Adrenal gland (tissue), 12 donors: Measurements from ENCODE around the gene CFAP73. TPM values are rescaled to one million over a fixed set of nuclear protein-coding genes. Genes with fewer than 3 reads are reported as not detected.

ENCODE experiments used
- DNase-seq, 7 donors: peaks; one replicate each; pipeline ENCODE4 v3.0.0-alpha.2; 2019 to 2020
- H3K27ac ChIP-seq, 5 donors: fragments of 200-600 bp; sonication (generic) in 4 of 5; 1 replicate in 3 of 5; 2 replicates in 2 of 5; pipeline versions ENCODE4 v1.5.1 to v1.8.0; 2016 to 2020; ENCODE audit warnings: mild to moderate bottlenecking in 1 of 5
- H3K27me3 ChIP-seq: fragments of 200-600 bp; 2 replicates; pipeline ENCODE4 v1.8.0; 2021
- H3K36me3 ChIP-seq, 2 donors: fragments of 200-600 bp; replicated peaks in 1 of 2; 1 replicate in 1 of 2; 2 replicates in 1 of 2; pipeline versions ENCODE4 v1.5.1 to v1.8.0; 2018 to 2022
- H3K4me1 ChIP-seq, 2 donors: fragments of 200-600 bp; replicated peaks in 1 of 2; 1 replicate in 1 of 2; 2 replicates in 1 of 2; pipeline versions ENCODE4 v1.5.1 to v1.8.0; 2018 to 2021
- H3K4me3 ChIP-seq, 4 donors: fragments of 200-600 bp; sonication (generic) in 3 of 4; one replicate each; pipeline ENCODE4 v1.5.1; 2016 to 2018
- H3K9me3 ChIP-seq, 3 donors: fragments of 200-600 bp; sonication (generic) in 1 of 3; replicated peaks in 1 of 3; 1 replicate in 2 of 3; 2 replicates in 1 of 3; pipeline versions ENCODE4 v1.5.1 to v1.8.0; 2016 to 2021
- POLR2A ChIP-seq, 2 donors: fragments of 450-650 bp; IDR thresholded peaks; one replicate each; pipeline ENCODE4 v1.6.1; 2017; ENCODE audit warnings: antibody characterized with exemption in 2 of 2, mild to moderate bottlenecking in 2 of 2, moderate library complexity in 1 of 2
- WGBS, 4 donors: extraction: QIAGEN DNeasy Blood & Tissue Kit in 2 of 4; methylation state at CpG; one replicate each; pipeline versions ENCODE4 v1.1.5 to v1.1.7; 2013 to 2017; 5-methylcytosine and 5-hydroxymethylcytosine counted together
- intact Hi-C, 2 donors: fragments of 100-400 bp; cut with DNase I; formaldehyde crosslinking; loops; one replicate each; pipeline versions ENCODE4 v1.14.1 to v1.15.0; 2022 to 2023
- polyA plus RNA-seq, 3 donors: library from polyadenylated mRNA; stranded (reverse); fragments of 200-250 nt in 2 of 3; fragments of 350-450 nt in 1 of 3; fragmentation: Illumina TruSeq in 1 of 3; extraction: RNeasy Lipid Tissue Mini Kit (QIAGEN cat#74804) in 1 of 3; gene quantifications; one replicate each; pipeline ENCODE4 v1.2.3, GENCODE V29; 2013 to 2014
- total RNA-seq, 9 donors: library from RNA; depleted of rRNA in 4 of 9; stranded (reverse); fragments of >200 nt in 4 of 9; fragments of 120-200 nt in 1 of 9; fragmentation: NEBNext Ultra II Directional in 1 of 9; extraction: Animal tissue kit (Norgen Biotek cat#: 25700) in 1 of 9; gene quantifications; one replicate each; pipeline versions ENCODE4 v1.1.0 to v1.2.4, GENCODE V29; 2013 to 2023
- TF ChIP-seq, protein P1 (sequence below), 6 experiments: fragments of 450-650 bp in 4 of 6; fragments of 200-600 bp in 2 of 6; sonication (generic) in 1 of 6; IDR thresholded peaks; 1 replicate in 5 of 6; 2 replicates in 1 of 6; pipeline versions ENCODE4 v1.5.1 to v1.8.0; 2016 to 2021; ENCODE audit warnings: antibody characterized with exemption in 6 of 6, mild to moderate bottlenecking in 2 of 6, moderate library complexity in 1 of 6
- donor health status: healthy with polysubstance abuse.
- donor health status: Bipolar disorder and iron deficiency.
- donor health status: DM: yes; HTN: yes; CAD: no.
- donor health status: DM: no; HTN: no; CAD: no.
- donor health status: DM: no; HTN: no; CAD: no.
- donor health status: DM: yes; HTN: yes; CAD: no.

Gene CFAP73
- total and polyA plus RNA-seq, 12 donors: 0.14 to 0.57 (median 0.24) TPM; not detected in 7

DNA sequence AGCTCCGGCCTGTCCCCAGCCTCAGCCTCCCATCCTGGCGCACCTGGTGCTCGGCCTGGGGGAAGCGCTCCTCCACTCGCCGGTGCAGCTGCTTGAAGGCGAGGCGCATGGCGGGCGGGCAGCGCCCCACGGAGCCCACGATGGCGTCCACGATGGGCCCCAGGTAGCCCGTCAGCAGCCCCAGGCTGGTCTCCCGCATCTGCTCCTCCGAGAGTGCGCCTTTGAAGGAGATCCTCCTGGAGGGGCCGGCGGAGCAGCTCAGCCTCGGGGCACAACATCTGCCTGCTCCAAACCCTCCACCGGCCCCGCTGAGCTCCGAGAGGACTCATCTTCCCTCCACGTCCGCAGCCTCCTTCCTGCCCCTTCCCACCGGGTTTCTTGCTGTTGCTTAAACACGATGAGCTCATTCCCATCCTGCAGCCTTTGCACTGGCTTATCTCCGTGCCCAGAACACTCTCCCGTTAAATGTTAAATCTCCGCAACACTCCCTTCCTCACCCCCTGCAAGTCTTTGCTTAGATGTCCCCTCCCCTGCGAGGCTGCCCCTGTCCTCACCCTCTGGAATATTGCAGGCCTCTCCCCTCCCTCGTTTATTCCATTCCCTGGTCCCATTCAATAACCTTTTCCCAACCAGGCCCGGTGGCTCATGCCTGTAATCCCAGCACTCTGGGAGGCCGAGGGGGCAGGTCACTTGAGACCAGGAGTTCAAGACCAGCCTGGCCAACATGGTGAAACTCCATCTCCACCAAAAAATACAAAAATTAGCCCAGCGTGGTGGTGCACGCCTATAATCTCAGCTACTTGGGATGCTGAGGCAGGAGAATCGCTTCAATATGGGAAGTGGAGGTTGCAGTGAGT is 37.3 kb upstream of the CFAP73 start:
- WGBS, 4 donors: 78 to 84% (median 82%) methylated on average over 18 to 39 of the region's 39 CpGs
- H3K27me3 ChIP-seq: no peaks in the 10 kb centered on the region
- H3K27ac ChIP-seq: no peak overlapping the region
- intact Hi-C loops: no loop called here
- no peak for DNase-seq
- no peaks in the 10 kb centered on the region for H3K9me3 ChIP-seq
- no peaks in the 10 kb centered on the region for H3K36me3 ChIP-seq
- no peak for TF ChIP-seq POLR2A (IDR thresholded peaks at IDR 0.05)
- TF ChIP-seq, protein P1, sequence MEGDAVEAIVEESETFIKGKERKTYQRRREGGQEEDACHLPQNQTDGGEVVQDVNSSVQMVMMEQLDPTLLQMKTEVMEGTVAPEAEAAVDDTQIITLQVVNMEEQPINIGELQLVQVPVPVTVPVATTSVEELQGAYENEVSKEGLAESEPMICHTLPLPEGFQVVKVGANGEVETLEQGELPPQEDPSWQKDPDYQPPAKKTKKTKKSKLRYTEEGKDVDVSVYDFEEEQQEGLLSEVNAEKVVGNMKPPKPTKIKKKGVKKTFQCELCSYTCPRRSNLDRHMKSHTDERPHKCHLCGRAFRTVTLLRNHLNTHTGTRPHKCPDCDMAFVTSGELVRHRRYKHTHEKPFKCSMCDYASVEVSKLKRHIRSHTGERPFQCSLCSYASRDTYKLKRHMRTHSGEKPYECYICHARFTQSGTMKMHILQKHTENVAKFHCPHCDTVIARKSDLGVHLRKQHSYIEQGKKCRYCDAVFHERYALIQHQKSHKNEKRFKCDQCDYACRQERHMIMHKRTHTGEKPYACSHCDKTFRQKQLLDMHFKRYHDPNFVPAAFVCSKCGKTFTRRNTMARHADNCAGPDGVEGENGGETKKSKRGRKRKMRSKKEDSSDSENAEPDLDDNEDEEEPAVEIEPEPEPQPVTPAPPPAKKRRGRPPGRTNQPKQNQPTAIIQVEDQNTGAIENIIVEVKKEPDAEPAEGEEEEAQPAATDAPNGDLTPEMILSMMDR (IDR thresholded peaks at IDR 0.05): no peak
- peaks cover 8 to 9% of the 10 kb centered on the region in 2 donors for H3K4me1 ChIP-seq
- H3K4me3 ChIP-seq: no peak overlapping the region

DNA sequence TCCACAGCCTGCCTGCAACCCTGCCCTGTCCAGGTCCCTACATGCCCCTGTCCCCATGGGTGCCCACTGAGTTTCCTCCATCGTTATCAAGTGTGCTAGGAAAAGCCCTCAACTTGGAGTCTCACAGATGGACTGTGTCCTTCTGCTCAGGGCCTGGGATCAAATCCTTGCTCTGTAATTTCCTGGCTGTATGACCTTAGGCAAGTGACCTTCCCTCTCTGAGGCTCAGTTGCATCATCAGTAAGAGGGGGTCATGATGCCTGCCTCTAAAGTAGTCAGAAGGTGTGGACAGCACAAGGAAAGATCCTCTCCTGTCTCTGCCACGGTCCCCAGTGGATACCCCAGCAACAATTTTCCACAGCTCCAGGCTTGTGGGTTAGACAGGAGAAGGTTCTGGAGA is 36.1 kb upstream of the CFAP73 start:
- whole genome bisulfite sequencing, 4 donors: 49 to 75% (median 51%) methylated on average over 2 of the region's 2 CpGs
- no peaks in the 10 kb centered on the region for H3K36me3 ChIP-seq
- H3K4me1 ChIP-seq: peaks cover 8 to 9% of the 10 kb centered on the region in 2 donors
- TF ChIP-seq, protein P1 (IDR thresholded peaks at IDR 0.05): no peak
- no peak for TF ChIP-seq POLR2A (IDR thresholded peaks at IDR 0.05)
- intact Hi-C loops: no loop called here
- no peaks in the 10 kb centered on the region for H3K9me3 ChIP-seq
- no peak overlapping the region for H3K27ac ChIP-seq
- DNase-seq: no peak
- H3K27me3 ChIP-seq: no peaks in the 10 kb centered on the region
- no peak overlapping the region for H3K4me3 ChIP-seq

DNA sequence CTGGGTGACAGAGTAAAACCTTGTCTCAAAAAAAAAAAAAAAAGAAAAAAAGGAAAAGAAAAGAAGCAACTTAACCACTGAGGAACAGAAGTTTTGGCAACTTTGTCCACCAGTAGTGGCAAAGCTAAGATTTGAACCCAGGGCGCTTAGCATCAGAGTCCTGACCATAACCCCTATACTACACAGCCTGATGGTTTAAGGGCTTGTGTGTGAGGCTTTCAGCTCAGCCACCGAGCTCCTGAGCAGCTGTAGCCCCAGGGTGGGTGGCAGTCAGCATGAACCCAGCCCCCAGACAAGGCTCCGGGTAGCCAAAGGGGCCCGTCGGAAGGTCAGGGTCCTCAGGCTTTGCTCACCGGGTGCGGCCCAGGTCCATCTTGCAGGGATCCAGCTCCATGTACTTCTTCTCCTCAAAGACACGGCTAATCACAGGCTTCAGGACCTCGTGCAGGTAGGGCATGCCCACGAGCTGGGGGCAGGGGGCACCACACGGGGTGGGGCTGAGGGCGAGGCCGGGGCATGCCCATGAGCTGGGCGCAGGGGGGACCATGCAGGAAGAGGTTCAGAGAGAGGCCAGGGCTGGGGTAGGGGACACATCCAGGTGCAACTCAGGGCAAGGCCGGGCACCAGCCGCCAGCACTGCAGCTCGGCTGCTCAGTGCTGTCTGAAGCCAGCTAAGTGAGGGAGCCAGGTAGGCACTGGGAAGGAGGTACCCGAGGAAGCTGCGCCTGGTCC is 34.9 kb upstream of the CFAP73 start:
- Histone ChIP-seq H3K4me1 (peaks cover 8 to 9% of the 10 kb centered on the region in 2 donors), H3K36me3 (no peaks in the 10 kb centered on the region), H3K27ac (no peak overlapping the region), H3K4me3 (no peak overlapping the region), H3K9me3 (no peaks in the 10 kb centered on the region), H3K27me3 (no peaks in the 10 kb centered on the region)
- no peak for DNase-seq
- intact Hi-C loops: no loop called here
- 84 to 89% (median 86%) methylated on average over 11 to 19 of the region's 19 CpGs for WGBS, 4 donors
- no peak for TF ChIP-seq POLR2A (IDR thresholded peaks at IDR 0.05)
- TF ChIP-seq, protein P1 (IDR thresholded peaks at IDR 0.05): no peak

DNA sequence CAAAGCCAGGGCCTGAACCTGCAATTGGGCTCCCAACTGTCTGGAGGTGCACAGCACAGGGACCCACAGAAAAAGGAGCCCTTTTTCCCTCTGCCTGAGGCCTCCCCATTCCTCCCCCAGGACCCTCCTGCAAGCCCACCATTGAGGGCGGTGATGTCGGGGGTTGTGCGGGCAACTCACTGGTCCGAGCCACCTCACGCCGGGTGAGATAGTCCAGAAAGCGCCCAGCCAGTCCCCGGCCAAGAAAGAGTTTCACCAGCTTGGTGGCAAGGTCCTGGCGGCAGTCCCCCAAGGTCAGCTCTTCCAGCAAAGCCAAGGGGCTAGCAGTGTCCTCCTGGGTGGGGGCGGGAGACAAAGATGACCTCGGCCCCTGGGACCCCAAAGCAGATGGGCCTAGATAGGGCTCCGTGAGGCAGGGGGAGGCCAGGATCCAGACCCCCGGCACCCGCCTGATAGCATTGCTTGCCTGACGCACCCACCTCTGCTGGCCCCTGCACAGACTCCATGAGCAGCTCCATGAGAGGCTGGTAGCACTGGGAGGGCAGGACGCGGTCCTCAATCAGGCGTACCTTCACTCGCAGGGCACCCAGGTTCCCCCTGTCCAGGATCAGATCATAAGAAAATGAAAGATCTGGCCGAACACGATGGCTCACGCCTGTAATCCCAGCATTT is 33.9 kb upstream of the CFAP73 start:
- Histone ChIP-seq H3K4me3 (no peak overlapping the region), H3K27me3 (no peaks in the 10 kb centered on the region), H3K9me3 (no peaks in the 10 kb centered on the region), H3K27ac (peak overlapping the region in 4 of 5 donors; percentile 1 to 60 (median 52)), H3K4me1 (peaks cover 8 to 9% of the 10 kb centered on the region in 2 donors), H3K36me3 (no peaks in the 10 kb centered on the region)
- intact Hi-C loops: no loop called here
- DNase-seq: peak in 4 of 7 donors; percentile 46 to 61 (median 50)
- 51 to 77% (median 56%) methylated on average over 9 to 22 of the region's 22 CpGs for WGBS, 4 donors
- TF ChIP-seq, protein P1 (IDR thresholded peaks at IDR 0.05): no peak
- TF ChIP-seq POLR2A (IDR thresholded peaks at IDR 0.05): no peak
